ENCODE data around the gene MYH7B. TPM values are rescaled to one million over a fixed set of nuclear protein-coding genes. Genes with fewer than 3 reads are reported as not detected.

MYH7B gene
- total and polyA plus RNA-seq, 2 experiments from 2014 or later, result 73.2 to 112 TPM

DNA sequence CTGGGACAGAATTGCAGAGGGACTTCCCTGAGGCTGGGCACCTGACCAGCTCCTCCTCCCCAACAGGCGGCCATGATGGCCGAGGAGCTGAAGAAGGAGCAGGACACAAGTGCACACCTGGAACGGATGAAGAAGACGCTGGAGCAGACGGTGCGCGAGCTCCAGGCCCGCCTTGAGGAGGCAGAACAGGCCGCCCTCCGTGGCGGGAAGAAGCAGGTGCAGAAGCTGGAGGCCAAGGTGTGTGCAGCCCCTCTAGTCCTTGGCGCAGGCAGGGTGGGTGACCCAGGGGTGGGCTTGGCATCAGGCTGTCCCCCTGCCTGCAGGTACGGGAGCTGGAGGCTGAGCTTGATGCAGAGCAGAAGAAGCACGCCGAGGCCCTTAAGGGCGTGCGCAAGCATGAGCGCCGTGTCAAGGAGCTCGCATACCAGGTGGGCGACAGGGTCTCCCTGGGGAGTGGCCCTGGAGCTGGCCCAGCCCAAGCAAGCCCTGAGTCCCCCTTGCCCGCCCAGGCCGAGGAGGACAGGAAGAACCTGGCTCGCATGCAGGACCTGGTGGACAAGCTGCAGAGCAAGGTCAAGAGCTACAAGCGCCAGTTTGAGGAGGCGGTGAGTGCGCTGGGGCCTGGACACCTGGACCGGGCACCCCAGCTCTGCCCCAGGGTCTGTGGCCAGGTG is 45.4 kb downstream of the MYH7B start:
- TF ChIP-seq, protein P1, sequence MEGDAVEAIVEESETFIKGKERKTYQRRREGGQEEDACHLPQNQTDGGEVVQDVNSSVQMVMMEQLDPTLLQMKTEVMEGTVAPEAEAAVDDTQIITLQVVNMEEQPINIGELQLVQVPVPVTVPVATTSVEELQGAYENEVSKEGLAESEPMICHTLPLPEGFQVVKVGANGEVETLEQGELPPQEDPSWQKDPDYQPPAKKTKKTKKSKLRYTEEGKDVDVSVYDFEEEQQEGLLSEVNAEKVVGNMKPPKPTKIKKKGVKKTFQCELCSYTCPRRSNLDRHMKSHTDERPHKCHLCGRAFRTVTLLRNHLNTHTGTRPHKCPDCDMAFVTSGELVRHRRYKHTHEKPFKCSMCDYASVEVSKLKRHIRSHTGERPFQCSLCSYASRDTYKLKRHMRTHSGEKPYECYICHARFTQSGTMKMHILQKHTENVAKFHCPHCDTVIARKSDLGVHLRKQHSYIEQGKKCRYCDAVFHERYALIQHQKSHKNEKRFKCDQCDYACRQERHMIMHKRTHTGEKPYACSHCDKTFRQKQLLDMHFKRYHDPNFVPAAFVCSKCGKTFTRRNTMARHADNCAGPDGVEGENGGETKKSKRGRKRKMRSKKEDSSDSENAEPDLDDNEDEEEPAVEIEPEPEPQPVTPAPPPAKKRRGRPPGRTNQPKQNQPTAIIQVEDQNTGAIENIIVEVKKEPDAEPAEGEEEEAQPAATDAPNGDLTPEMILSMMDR (IDR thresholded peaks at IDR 0.05; ENCODE audit: low read depth, low read length), result no peak
- Histone ChIP-seq H3K4me1 (ENCODE audit: low read depth) (no peaks in the 10 kb centered on the region), H3K27me3 (no peaks in the 10 kb centered on the region), H3K9me3 (ENCODE audit: low read depth) (no peaks in the 10 kb centered on the region), H3K36me3 (peaks cover 75% of the 10 kb centered on the region), H3K27ac (peak overlapping the region; percentile 34), H3K4me3 (no peak overlapping the region)
- no peak for DNase-seq (ENCODE audit: low read depth in 1 of 2, low spot score in 1 of 2)

DNA sequence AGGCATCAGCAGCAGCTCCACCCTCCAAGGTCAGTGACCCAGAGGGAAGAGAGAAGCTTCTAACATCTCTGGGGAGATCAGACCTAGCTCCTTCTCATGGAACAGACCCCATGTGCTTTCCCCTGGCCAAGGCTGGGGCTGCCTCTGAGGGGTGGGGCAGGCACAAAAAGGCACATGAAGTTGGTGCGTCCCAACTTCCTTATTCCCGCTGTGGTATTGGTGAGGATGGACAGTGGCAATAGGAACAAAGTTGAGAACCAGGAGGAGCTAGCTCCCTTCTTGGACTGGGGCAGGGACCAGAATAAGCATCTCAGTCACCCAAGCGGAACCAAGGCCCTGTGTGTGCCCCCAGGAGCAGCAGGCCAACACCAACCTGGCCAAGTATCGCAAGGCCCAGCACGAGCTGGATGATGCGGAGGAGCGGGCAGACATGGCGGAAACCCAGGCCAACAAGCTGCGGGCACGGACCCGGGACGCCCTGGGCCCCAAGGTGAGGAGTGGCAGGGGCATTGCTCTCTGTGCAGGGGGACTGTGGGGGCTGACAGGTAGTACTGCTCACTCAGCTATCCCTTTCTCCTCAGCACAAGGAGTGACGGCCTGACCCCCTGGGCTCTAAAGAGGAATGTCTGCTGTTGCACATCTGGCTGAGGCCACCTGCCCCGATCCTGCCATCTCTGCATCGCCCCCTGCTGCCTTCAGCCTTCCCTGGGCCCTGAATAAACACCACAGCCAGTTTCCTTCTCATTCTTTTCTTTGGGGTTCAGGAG is 46.1 kb downstream of the MYH7B start:
- H3K27ac ChIP-seq, result peak overlapping the region; percentile 56
- no peak overlapping the region for H3K4me3 ChIP-seq
- no peaks in the 10 kb centered on the region for H3K9me3 ChIP-seq (ENCODE audit: low read depth)
- peaks cover 69% of the 10 kb centered on the region for H3K36me3 ChIP-seq
- TF ChIP-seq, protein P1 (IDR thresholded peaks at IDR 0.05; ENCODE audit: low read depth, low read length), result peak; percentile 21
- H3K4me1 ChIP-seq (ENCODE audit: low read depth), result no peaks in the 10 kb centered on the region
- no peaks in the 10 kb centered on the region for H3K27me3 ChIP-seq
- no peak for DNase-seq (ENCODE audit: low read depth in 1 of 2, low spot score in 1 of 2)

DNA sequence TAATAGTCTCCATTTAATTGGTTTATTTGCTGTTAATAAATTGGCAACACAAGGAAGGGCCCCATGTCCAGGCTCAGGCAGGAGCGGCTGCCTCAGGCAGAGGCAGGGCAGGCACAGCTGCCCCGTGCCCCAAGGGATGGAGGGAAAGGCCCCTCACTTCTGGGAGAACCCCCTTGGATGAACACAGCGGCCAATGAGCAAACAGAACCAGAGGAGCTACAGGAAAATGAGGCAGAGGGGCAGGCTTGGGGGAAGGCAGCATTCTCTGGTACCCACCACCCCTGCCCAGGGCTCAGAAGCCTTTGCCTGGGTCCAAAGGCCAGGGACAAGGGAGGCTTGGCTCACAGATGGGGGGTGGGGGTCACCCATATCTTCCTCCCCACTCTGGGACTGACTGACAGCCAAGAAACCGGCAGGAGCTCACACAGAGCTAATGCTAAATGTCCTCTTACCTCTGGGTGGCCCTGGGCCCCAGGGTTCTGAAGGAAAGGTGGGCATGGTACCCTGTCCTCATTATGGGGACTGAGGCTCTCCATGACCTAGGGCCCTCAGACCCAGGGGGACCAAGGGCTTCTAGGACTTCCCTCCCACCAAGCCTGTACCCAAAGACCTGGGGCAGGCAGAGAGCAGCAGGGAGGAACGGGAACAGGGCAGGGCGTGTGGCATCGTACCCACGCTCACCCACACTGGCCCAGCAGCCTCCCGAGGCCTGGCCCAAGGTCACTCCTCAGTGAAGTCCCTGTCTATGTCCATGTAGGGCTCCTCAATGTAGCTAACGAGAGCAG is 47.0 kb downstream of the MYH7B start:
- Histone ChIP-seq H3K4me1 (ENCODE audit: low read depth) (peaks cover 3% of the 10 kb centered on the region), H3K36me3 (peaks cover 64% of the 10 kb centered on the region), H3K27ac (peak overlapping the region; percentile 56), H3K4me3 (no peak overlapping the region), H3K9me3 (ENCODE audit: low read depth) (no peaks in the 10 kb centered on the region), H3K27me3 (no peaks in the 10 kb centered on the region)
- TF ChIP-seq, protein P1 (IDR thresholded peaks at IDR 0.05; ENCODE audit: low read depth, low read length), result no peak
- DNase-seq (ENCODE audit: low read depth in 1 of 2, low spot score in 1 of 2), result no peak

DNA sequence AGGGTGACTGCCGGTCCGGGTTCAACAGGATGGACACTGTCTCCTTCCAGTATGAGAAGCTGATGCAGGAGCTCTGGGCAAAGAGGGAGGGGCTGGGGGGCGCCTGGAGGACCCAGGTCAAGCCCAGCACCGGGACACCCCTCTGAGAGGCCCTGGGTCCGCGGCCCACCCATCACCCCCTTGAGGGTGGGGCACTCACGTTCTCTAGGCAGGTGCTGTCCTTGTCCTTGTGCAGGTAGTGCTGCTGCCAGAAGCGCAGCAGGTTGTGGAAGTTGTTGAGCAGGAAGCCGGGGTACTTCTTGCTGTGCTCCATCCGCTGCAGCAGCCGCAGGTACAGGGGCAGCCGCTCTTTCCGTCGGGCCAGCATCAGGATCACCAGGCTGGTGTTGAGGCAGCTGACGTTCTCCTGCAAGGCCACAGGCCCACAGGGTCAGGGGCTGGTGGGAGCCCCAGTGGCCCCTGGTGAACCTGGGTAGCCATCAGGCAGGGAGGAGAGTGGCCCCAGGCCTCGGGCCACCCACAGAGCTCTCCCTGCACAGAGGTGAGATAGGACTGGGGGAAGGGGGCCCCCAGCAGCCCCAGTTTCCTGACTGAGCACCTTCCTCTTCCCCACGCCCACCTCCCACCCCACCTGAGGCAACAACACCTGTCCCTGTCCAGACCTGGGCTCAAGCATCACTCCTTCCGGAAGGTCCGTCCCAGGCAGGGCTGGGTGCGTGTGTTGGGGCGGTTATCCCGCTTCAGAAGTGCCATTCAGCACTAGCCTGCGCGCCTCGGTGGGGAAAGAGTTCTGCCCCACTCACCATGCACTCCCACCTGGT is 47.8 kb downstream of the MYH7B start:
- TF ChIP-seq, protein P1 (IDR thresholded peaks at IDR 0.05; ENCODE audit: low read depth, low read length), result no peak
- DNase-seq (ENCODE audit: low read depth in 1 of 2, low spot score in 1 of 2), result no peak
- H3K36me3 ChIP-seq, result peaks cover 56% of the 10 kb centered on the region

More for the DNA sequence above, 47.8 kb downstream of the MYH7B start:
- H3K9me3 ChIP-seq (ENCODE audit: low read depth), result no peaks in the 10 kb centered on the region
- H3K27ac ChIP-seq, result peak overlapping the region; percentile 25
- no peaks in the 10 kb centered on the region for H3K27me3 ChIP-seq
- peaks cover 6% of the 10 kb centered on the region for H3K4me1 ChIP-seq (ENCODE audit: low read depth)
- no peak overlapping the region for H3K4me3 ChIP-seq

All from cardiac muscle cell (in vitro differentiated cells and primary cell).